Coronary artery (tissue), 2 donors: ENCODE results near the gene ABCB10.

Experiments
- DNase-seq: peaks from one replicate; pipeline ENCODE4 v3.0.0-alpha.2; 2017; ENCODE audit warnings: low spot score
- H3K27ac ChIP-seq, 2 donors: fragments of 200-600 bp; sonication (generic); one replicate each; pipeline ENCODE4 v1.5.1; 2016 to 2019
- H3K4me3 ChIP-seq: fragments of 200-600 bp; sonication (generic); 2 replicates; pipeline ENCODE4 v1.5.1; 2016; ENCODE audit warnings: mild to moderate bottlenecking, moderate library complexity
- TF ChIP-seq, protein P1 (sequence below): fragments of 200-600 bp; sonication (generic); IDR thresholded peaks from one replicate; pipeline ENCODE4 v1.5.1; 2019; ENCODE audit warnings: antibody characterized with exemption

ABCB10 gene

GRCh38 chr1:229582011-229582694, 23.6 kb upstream of the ABCB10 start:
- Histone ChIP-seq H3K27ac (peak overlapping the region; percentile 58 to 86), H3K4me3 (peak overlapping the region; percentile 44)
- DNase-seq: peak; percentile 84
- TF ChIP-seq, protein P1, sequence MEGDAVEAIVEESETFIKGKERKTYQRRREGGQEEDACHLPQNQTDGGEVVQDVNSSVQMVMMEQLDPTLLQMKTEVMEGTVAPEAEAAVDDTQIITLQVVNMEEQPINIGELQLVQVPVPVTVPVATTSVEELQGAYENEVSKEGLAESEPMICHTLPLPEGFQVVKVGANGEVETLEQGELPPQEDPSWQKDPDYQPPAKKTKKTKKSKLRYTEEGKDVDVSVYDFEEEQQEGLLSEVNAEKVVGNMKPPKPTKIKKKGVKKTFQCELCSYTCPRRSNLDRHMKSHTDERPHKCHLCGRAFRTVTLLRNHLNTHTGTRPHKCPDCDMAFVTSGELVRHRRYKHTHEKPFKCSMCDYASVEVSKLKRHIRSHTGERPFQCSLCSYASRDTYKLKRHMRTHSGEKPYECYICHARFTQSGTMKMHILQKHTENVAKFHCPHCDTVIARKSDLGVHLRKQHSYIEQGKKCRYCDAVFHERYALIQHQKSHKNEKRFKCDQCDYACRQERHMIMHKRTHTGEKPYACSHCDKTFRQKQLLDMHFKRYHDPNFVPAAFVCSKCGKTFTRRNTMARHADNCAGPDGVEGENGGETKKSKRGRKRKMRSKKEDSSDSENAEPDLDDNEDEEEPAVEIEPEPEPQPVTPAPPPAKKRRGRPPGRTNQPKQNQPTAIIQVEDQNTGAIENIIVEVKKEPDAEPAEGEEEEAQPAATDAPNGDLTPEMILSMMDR: no peak

DNA sequence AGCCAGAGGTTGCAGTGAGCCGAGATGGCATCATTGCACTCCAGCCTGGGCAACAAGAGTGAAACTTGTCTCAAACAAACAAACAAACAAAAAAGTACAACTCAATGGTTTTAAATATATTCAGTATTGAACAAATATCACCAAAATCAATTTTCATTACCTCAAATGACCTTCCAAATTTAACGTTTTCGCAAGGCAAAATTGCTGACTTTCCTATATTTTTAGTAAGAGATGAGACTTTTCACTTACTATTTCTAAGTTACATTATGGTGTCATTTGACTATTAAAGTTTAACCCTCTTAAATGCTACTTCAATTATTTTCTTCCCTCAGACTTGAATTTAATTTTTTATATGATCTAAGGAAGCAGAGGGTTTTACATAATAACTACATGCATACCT, 23.0 kb upstream of the ABCB10 start:
- DNase-seq: no peak
- peak overlapping the region; percentile 58 to 86 for H3K27ac ChIP-seq
- H3K4me3 ChIP-seq: no peak overlapping the region
- TF ChIP-seq, protein P1: no peak

DNA sequence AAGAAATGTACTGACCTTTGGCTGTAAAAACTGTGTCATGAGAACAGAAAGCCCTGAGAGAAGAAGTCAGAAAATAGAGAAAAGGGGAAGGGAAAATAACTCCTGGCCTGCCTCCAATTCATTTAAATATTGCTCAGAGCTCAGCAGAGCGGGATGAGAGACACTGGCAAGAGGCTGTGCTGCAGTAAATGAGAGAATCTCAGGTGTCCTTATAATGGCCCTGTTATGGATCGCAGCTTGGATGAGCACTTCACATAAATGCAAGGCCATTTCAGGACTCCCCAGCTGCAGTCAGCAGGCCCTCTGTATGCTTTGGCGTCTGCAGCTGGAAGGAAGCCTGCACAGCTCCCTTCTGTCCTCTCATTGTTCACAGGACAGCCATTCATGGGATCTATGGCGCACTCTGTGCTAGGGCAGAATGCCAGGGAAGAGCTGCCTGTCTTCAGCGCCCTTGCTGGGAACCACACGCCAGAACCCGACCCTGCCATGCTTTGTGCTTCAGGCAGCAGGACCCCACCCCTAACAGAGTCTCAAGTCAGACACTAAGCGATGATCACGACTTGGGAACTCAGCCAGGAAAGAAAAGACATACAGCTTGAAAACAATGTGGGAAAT, 20.7 kb upstream of the ABCB10 start:
- H3K27ac ChIP-seq: peak overlapping the region; percentile 58 to 67

DNA sequence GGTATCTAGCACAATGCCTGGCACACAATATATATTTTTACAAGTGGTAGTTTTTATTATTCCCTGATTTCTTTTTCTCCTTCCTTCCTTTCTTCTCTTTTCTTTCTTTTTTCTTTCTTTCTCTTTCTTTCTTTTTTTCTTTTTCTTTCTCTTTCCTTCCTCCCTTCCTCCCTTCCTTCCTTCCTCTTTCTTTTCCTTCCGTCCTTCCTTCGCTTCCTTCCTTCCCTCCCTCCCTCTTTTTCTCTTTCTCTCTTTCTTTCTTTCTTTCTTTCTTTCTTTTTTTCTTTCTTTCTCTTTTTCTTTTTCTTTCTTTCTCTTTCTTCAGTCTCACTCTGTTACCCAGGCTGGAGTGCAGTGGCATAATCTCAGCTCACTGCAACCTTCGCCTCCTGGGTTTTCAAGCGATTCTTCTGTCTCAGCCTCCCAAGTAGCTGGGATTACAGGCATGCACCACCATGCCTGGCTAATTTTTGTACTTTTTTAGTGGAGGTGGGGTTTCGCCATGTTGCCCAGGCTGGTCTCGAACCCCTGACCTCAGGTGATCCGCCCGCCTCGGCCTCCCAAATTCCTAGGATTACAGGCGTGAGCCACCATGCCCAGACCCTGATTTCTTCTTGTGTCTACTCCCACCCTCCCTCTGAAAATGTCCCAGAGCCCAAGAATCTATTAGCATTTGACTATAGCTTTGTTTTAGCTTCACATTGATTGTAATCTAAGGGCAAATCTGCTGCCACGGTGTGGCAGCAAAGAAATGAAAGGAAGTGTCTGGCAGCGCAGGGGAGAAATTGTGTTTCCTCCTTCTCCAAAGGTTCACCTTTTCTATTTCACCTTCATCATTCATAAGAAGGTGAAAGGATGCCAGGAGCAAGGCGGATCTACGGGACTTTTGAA, 19.9 kb upstream of the ABCB10 start:
- TF ChIP-seq, protein P1: no peak
- DNase-seq: no peak
- H3K4me3 ChIP-seq: peak overlapping the region; percentile 56
- H3K27ac ChIP-seq: peak overlapping the region; percentile 17 to 67

More for the DNA sequence above, 20.7 kb upstream of the ABCB10 start:
- TF ChIP-seq, protein P1: no peak
- DNase-seq: no peak
- H3K4me3 ChIP-seq: peak overlapping the region; percentile 56

- TF ChIP-seq, protein P1: no peak
- Histone ChIP-seq H3K4me3 (no peak overlapping the region), H3K27ac (no peak overlapping the region)
- no peak for DNase-seq
Measured at GRCh38 chr1:229574679-229575442, 16.4 kb upstream of the ABCB10 start.

DNA sequence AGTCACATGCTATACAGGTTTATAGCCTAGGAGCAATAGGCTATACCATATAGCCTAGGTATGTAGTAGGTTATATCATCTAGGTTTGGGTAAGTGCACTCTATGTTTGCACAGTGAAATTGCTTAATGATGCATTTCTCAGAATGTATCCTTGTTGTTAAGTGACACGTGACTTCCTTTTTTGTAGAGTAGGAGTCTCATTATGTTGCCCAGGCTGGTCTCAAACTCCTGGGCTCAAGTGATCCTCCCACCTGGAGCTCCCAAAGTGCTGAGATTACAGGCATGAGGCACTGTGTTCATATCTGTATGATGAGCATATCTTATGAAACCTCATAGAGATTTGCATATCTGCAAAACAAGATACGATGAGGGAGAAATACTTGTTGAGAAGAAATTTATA, 13.8 kb upstream of the ABCB10 start:
- TF ChIP-seq, protein P1: no peak
- no peak overlapping the region for H3K27ac ChIP-seq
- no peak overlapping the region for H3K4me3 ChIP-seq
- DNase-seq: no peak
